PC-9 (cell line): ENCODE data around the gene LIMS1.

Experiments used
- CTCF ChIP-seq: fragments of 200-600 bp; sonication (generic); conservative IDR thresholded peaks from 2 replicates; pipeline ENCODE4 v1.6.1; 2017; ENCODE audit warnings: mixed run types, antibody characterized with exemption, mild to moderate bottlenecking, moderate library complexity
- EZH2 ChIP-seq: fragments of 200-600 bp; sonication (generic); IDR thresholded peaks from 2 replicates; pipeline ENCODE4 v1.8.0; 2017; ENCODE audit warnings: antibody characterized with exemption, low read depth

- TF ChIP-seq CTCF (no peak), EZH2 (no peak)
These were observed 83.3 kb downstream of the LIMS1 start for GRCh38 chr2:108617617-108618016.
